Measurements from ENCODE around the gene CCDC188. TPM values are rescaled to one million over a fixed set of nuclear protein-coding genes. Genes with fewer than 3 reads are reported as not detected.

The CCDC188 gene
- total RNA-seq, 1 donor from 2014 or later, result not detected

DNA sequence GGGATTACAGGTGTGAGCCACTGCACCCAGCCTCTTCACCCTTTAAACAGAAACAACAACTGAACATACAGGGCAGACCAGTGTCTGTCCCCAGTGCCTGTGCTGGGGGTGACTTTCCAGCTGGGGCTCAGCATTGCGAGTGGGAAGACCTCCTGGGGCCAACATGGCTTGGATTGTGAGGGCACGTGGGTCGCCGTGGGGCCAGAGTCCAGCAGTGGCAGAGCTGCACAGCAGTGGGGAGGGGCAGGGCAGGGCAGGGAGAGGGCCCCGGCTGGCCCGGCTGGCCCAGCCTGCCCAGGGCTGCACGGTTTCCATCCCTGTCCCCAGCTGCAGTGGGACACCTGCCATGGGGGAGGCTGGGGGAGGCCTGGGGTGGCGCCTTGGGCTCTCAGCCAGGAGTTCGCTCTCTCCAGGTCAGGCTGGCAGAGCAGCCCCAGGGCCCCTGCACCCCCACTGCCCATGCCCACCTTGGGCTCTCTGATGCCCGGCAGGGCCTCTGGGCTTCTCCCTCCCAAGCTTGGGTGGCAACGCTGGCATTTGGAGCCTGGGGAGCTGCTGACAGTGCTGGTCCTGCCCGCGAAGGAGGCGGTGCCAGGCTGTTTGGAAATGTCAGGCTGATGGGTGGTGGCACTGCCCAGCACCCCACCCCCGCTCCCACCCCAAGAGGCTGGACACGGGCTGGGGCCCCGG lies 30.5 kb upstream of the CCDC188 start:
- Mint-ChIP-seq H3K27ac (ENCODE audit: unreplicated experiment) (no peak overlapping the region), H3K4me1 (ENCODE audit: unreplicated experiment) (no peaks in the 10 kb centered on the region), H3K36me3 (ENCODE audit: low read depth, unreplicated experiment) (no peaks in the 10 kb centered on the region), H3K4me3 (ENCODE audit: unreplicated experiment) (no peak overlapping the region), H3K27me3 (ENCODE audit: unreplicated experiment) (peaks cover 9% of the 10 kb centered on the region), H3K9me3 (ENCODE audit: unreplicated experiment) (no peaks in the 10 kb centered on the region)
- TF ChIP-seq, protein P1, sequence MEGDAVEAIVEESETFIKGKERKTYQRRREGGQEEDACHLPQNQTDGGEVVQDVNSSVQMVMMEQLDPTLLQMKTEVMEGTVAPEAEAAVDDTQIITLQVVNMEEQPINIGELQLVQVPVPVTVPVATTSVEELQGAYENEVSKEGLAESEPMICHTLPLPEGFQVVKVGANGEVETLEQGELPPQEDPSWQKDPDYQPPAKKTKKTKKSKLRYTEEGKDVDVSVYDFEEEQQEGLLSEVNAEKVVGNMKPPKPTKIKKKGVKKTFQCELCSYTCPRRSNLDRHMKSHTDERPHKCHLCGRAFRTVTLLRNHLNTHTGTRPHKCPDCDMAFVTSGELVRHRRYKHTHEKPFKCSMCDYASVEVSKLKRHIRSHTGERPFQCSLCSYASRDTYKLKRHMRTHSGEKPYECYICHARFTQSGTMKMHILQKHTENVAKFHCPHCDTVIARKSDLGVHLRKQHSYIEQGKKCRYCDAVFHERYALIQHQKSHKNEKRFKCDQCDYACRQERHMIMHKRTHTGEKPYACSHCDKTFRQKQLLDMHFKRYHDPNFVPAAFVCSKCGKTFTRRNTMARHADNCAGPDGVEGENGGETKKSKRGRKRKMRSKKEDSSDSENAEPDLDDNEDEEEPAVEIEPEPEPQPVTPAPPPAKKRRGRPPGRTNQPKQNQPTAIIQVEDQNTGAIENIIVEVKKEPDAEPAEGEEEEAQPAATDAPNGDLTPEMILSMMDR (IDR thresholded peaks at IDR 0.05; ENCODE audit: unreplicated experiment), result no peak
- DNase-seq (ENCODE audit: low spot score), result no peak

- Mint-ChIP-seq H3K9me3 (ENCODE audit: unreplicated experiment) (no peaks in the 10 kb centered on the region), H3K36me3 (ENCODE audit: low read depth, unreplicated experiment) (no peaks in the 10 kb centered on the region), H3K27me3 (ENCODE audit: unreplicated experiment) (peaks cover 9% of the 10 kb centered on the region), H3K4me3 (ENCODE audit: unreplicated experiment) (no peak overlapping the region), H3K4me1 (ENCODE audit: unreplicated experiment) (no peaks in the 10 kb centered on the region), H3K27ac (ENCODE audit: unreplicated experiment) (no peak overlapping the region)
- no peak for DNase-seq (ENCODE audit: low spot score)
- TF ChIP-seq, protein P1 (IDR thresholded peaks at IDR 0.05; ENCODE audit: unreplicated experiment), result no peak
These were observed 29.8 kb upstream of the CCDC188 start for GRCh38 chr22:20180640-20181039.

- Mint-ChIP-seq H3K27me3 (ENCODE audit: unreplicated experiment) (peaks cover 9% of the 10 kb centered on the region), H3K9me3 (ENCODE audit: unreplicated experiment) (no peaks in the 10 kb centered on the region), H3K27ac (ENCODE audit: unreplicated experiment) (no peak overlapping the region), H3K4me1 (ENCODE audit: unreplicated experiment) (no peaks in the 10 kb centered on the region), H3K4me3 (ENCODE audit: unreplicated experiment) (no peak overlapping the region), H3K36me3 (ENCODE audit: low read depth, unreplicated experiment) (no peaks in the 10 kb centered on the region)
- DNase-seq (ENCODE audit: low spot score), result peak; percentile 42
- TF ChIP-seq, protein P1 (IDR thresholded peaks at IDR 0.05; ENCODE audit: unreplicated experiment), result peak; percentile 63
These were observed 29.4 kb upstream of the CCDC188 start for GRCh38 chr22:20180245-20180630.

DNA sequence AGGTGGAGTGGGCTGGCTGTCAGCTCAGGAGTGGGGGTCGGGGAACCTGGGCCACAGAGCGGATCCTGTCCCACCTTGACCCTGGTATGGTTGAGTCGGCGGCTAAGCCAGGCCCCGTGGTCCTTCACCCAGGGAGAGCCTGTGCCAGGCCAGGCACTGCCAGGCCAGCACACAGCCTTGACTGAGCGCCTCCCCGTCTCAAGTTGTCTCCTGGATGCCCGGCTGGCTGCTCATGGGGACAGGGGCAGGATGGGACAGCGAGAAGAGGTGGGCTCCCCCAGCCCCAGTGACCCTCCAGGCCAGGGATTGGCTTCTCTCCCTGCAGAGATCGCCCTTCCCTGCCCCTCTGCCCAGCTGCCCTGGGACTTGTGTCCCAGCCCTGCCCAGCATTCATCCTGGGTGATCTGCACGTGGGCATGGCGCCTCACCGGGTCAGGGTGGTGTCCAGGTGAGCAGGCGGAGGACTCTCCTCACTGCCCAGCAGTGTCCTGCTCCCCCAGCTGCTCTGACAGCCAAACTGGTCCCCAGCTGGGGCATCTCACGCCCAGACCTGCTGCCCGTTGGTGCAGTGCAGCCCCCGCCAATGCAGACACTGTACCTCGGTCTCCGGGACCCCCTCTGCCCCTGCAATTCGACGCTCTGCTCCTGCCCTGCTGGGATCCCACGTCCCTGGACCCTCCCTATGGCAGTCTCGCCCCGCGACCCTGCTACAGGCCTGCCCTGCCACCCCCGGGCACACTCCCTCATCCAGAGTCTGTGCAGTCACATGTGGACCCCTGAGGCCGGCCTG lies 28.8 kb upstream of the CCDC188 start:
- H3K9me3 Mint-ChIP-seq (ENCODE audit: unreplicated experiment), result no peaks in the 10 kb centered on the region
- peaks cover 7% of the 10 kb centered on the region for H3K27me3 Mint-ChIP-seq (ENCODE audit: unreplicated experiment)
- TF ChIP-seq, protein P1 (IDR thresholded peaks at IDR 0.05; ENCODE audit: unreplicated experiment), result no peak
- no peak overlapping the region for H3K4me3 Mint-ChIP-seq (ENCODE audit: unreplicated experiment)
- H3K36me3 Mint-ChIP-seq (ENCODE audit: low read depth, unreplicated experiment), result no peaks in the 10 kb centered on the region
- no peak for DNase-seq (ENCODE audit: low spot score)
- H3K27ac Mint-ChIP-seq (ENCODE audit: unreplicated experiment), result no peak overlapping the region
- H3K4me1 Mint-ChIP-seq (ENCODE audit: unreplicated experiment), result no peaks in the 10 kb centered on the region

DNA sequence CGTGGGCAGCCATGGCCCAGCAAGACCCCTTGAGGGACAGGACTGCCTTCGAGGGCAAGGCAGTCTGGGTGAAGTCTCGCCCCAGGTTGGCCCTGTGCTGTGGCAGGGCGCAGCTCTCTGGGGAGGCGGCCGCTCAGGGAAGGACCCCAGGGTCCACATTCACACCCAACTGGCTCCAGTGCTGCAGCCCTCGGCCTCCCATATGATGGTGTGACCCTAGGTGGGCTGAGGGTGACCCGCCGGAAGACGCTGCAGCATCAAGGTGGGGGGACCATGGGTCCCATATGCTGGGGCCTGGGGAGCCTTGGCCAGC lies 28.0 kb upstream of the CCDC188 start:
- Mint-ChIP-seq H3K4me3 (ENCODE audit: unreplicated experiment) (no peak overlapping the region), H3K36me3 (ENCODE audit: low read depth, unreplicated experiment) (no peaks in the 10 kb centered on the region), H3K27me3 (ENCODE audit: unreplicated experiment) (peaks cover 7% of the 10 kb centered on the region), H3K27ac (ENCODE audit: unreplicated experiment) (no peak overlapping the region), H3K9me3 (ENCODE audit: unreplicated experiment) (no peaks in the 10 kb centered on the region), H3K4me1 (ENCODE audit: unreplicated experiment) (no peaks in the 10 kb centered on the region)
- no peak for DNase-seq (ENCODE audit: low spot score)
- TF ChIP-seq, protein P1 (IDR thresholded peaks at IDR 0.05; ENCODE audit: unreplicated experiment), result no peak

Data from endothelial cell (in vitro differentiated cells).